ENCODE data around the gene PLCE1. TPM values are rescaled to one million over a fixed set of nuclear protein-coding genes. Genes with fewer than 3 reads are reported as not detected.

Gene PLCE1
- total and polyA plus RNA-seq, 2 of the 8 experiments (the other 6 are each of a cell fraction or from before 2014, with no cell fraction given), result 0.05 to 0.06 TPM

GRCh38 chr10:93963434-93963833 lies 30.3 kb upstream of the PLCE1 start (continued):
- no peak for TF ChIP-seq GTF2F1 (IDR thresholded peaks at IDR 0.05; ENCODE audit: borderline replicate concordance, low read depth, low read length)
- no peak for TF ChIP-seq CBX5 (IDR thresholded peaks at IDR 0.05; ENCODE audit: low read depth, low read length)
- TF ChIP-seq CEBPB (IDR thresholded peaks at IDR 0.05; ENCODE audit: low read depth, low read length), result no peak
- TF ChIP-seq SP1 (IDR thresholded peaks at IDR 0.05; ENCODE audit: low read depth, low read length), result no peak
- TF ChIP-seq ASH2L (IDR thresholded peaks at IDR 0.05; ENCODE audit: low read length), result no peak
- TF ChIP-seq E2F6 (IDR thresholded peaks at IDR 0.05), result no peak
- no peak for TF ChIP-seq JUND (IDR thresholded peaks at IDR 0.05; ENCODE audit: low read length)

Measured in H1 (cell line).